Stomach (tissue), 4 donors: ENCODE data around the gene CYP4V2.

Source experiments
- EP300 ChIP-seq: sonication (generic); formaldehyde crosslinking; IDR thresholded peaks from one replicate; pipeline ENCODE4 v1.6.1; 2017; ENCODE audit warnings: antibody characterized with exemption
- POLR2A ChIP-seq, 4 donors: fragments of 450-650 bp; IDR thresholded peaks; one replicate each; pipeline ENCODE4 v1.6.1; 2016; ENCODE audit warnings: antibody characterized with exemption in 4 of 4, control low read depth in 2 of 4, mild to moderate bottlenecking in 1 of 4, moderate library complexity in 1 of 4
- POLR2AphosphoS5 ChIP-seq, 3 donors: sonication (generic); formaldehyde crosslinking; IDR thresholded peaks; one replicate each; pipeline ENCODE4 v1.6.1; 2016; ENCODE audit warnings: antibody characterized with exemption in 3 of 3
- TF ChIP-seq, protein P1 (sequence below), 7 experiments: fragments of 450-650 bp in 4 of 7; fragments of 200-600 bp in 3 of 7; sonication (generic) in 3 of 7; IDR thresholded peaks; one replicate each; pipeline ENCODE4 v1.5.1; 2016 to 2019; ENCODE audit warnings: antibody characterized with exemption in 7 of 7, control low read depth in 2 of 7, mild to moderate bottlenecking in 1 of 7

DNA sequence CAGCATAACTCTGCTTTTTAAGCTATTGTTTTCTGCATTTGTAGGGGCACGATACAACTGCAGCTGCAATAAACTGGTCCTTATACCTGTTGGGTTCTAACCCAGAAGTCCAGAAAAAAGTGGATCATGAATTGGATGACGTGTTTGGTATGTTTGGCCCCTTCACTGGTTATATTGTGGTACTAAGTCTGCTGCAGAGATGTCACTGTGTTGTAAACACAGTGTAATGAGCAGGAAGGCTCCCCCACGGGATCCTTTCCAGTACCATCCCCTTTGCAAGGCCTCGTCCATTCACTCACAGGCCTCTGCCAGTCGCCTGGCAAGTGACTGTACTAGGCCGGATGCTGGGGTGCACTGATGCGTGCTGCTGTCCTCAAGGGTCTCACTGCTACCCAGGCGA, 13.8 kb downstream of the CYP4V2 start:
- TF ChIP-seq, protein P1, sequence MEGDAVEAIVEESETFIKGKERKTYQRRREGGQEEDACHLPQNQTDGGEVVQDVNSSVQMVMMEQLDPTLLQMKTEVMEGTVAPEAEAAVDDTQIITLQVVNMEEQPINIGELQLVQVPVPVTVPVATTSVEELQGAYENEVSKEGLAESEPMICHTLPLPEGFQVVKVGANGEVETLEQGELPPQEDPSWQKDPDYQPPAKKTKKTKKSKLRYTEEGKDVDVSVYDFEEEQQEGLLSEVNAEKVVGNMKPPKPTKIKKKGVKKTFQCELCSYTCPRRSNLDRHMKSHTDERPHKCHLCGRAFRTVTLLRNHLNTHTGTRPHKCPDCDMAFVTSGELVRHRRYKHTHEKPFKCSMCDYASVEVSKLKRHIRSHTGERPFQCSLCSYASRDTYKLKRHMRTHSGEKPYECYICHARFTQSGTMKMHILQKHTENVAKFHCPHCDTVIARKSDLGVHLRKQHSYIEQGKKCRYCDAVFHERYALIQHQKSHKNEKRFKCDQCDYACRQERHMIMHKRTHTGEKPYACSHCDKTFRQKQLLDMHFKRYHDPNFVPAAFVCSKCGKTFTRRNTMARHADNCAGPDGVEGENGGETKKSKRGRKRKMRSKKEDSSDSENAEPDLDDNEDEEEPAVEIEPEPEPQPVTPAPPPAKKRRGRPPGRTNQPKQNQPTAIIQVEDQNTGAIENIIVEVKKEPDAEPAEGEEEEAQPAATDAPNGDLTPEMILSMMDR (IDR thresholded peaks at IDR 0.05), result no peak
- TF ChIP-seq POLR2A (IDR thresholded peaks at IDR 0.05) (no peak), EP300 (no peak), POLR2AphosphoS5 (IDR thresholded peaks at IDR 0.05) (no peak)
